ENCODE results near the gene DPPA2. TPM values are rescaled to one million over a fixed set of nuclear protein-coding genes. Genes with fewer than 3 reads are reported as not detected.

DPPA2 gene
- total RNA-seq, 1 experiment from 2014 or later: not detected

DNA sequence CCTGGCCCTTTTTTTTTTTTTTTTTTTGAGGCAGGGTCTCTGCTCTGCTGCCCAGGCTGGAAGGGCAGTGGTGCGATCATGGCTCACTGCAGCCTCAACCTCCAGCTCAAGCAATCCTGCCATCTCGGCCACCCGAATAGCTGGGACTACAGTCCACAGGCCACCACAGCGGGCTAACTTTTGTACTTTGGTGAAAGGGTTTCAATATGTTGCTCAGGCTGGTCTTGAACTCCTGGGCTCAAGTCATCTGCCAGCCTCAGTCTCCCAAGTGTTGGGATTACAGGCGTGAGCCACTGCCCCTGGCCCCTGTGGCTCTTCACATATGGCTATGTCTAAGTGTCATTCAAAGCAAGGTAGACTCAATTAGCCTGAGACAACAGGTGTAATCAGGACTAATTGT lies 8.8 kb upstream of the DPPA2 start:
- intact Hi-C loops (cut with micrococcal nuclease; ENCODE audit: unreplicated experiment): no loop called here
- TF ChIP-seq, protein P1, sequence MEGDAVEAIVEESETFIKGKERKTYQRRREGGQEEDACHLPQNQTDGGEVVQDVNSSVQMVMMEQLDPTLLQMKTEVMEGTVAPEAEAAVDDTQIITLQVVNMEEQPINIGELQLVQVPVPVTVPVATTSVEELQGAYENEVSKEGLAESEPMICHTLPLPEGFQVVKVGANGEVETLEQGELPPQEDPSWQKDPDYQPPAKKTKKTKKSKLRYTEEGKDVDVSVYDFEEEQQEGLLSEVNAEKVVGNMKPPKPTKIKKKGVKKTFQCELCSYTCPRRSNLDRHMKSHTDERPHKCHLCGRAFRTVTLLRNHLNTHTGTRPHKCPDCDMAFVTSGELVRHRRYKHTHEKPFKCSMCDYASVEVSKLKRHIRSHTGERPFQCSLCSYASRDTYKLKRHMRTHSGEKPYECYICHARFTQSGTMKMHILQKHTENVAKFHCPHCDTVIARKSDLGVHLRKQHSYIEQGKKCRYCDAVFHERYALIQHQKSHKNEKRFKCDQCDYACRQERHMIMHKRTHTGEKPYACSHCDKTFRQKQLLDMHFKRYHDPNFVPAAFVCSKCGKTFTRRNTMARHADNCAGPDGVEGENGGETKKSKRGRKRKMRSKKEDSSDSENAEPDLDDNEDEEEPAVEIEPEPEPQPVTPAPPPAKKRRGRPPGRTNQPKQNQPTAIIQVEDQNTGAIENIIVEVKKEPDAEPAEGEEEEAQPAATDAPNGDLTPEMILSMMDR (IDR thresholded peaks at IDR 0.05; ENCODE audit: unreplicated experiment): no peak
- Mint-ChIP-seq H3K4me1 (ENCODE audit: low read depth, unreplicated experiment) (no peaks in the 10 kb centered on the region), H3K9me3 (ENCODE audit: low read depth, unreplicated experiment) (no peaks in the 10 kb centered on the region), H3K27ac (ENCODE audit: unreplicated experiment) (no peak overlapping the region), H3K36me3 (ENCODE audit: insufficient read depth, unreplicated experiment) (no peaks in the 10 kb centered on the region), H3K27me3 (ENCODE audit: unreplicated experiment) (no peaks in the 10 kb centered on the region), H3K4me3 (ENCODE audit: low read depth, unreplicated experiment) (no peak overlapping the region)
- no peak for DNase-seq
- CTCF ChIA-PET: no interaction called here
- BruUV-seq (replicated peaks): no TSS peak

DNA sequence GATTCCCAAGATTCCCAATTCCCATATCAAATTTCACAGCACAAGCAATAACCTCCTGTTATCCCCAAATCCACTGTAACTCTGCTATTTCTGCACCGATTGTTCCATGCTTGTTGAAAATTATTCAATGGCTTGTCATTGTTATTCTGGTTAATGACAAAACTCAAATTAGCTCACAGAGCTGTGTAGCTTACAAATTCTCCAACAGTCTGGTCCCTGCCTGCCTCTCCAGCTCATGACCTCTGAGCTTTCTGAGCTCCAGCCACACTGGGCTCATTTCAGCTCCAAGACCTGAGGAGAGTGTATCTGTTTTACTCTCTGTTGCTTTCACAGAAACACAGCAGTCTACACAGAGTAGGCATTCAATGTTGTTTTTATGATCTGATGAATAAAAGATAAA lies 3.3 kb downstream of the DPPA2 start:
- no peak for DNase-seq
- no peak overlapping the region for H3K4me3 Mint-ChIP-seq (ENCODE audit: low read depth, unreplicated experiment)
- no TSS peak for BruUV-seq (replicated peaks)
- TF ChIP-seq, protein P1 (IDR thresholded peaks at IDR 0.05; ENCODE audit: unreplicated experiment): no peak
- no peaks in the 10 kb centered on the region for H3K4me1 Mint-ChIP-seq (ENCODE audit: low read depth, unreplicated experiment)
- H3K27ac Mint-ChIP-seq (ENCODE audit: unreplicated experiment): no peak overlapping the region
- H3K9me3 Mint-ChIP-seq (ENCODE audit: low read depth, unreplicated experiment): no peaks in the 10 kb centered on the region
- no peaks in the 10 kb centered on the region for H3K36me3 Mint-ChIP-seq (ENCODE audit: insufficient read depth, unreplicated experiment)
- CTCF ChIA-PET: no interaction called here
- no peaks in the 10 kb centered on the region for H3K27me3 Mint-ChIP-seq (ENCODE audit: unreplicated experiment)
- intact Hi-C loops (cut with micrococcal nuclease; ENCODE audit: unreplicated experiment): no loop called here

DNA sequence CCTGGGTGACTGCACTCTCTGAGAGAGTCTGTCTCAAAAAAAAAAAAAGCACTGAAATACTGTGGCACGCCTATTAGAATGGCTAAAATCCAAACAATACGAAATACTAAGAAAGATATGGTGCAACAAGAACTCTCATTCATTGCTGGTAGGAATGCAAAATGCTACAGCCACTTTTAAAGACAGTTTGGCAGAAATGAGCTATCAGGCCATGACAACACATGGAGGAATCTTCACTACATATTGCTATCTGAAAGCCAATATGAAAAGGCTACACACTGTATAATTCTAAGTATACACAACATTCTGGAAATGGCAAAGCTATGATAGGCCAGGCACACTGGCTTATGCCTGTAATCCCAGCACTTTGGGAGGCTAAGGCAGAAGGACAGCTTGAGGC lies 18.8 kb downstream of the DPPA2 start:
- H3K27ac Mint-ChIP-seq (ENCODE audit: unreplicated experiment): no peak overlapping the region
- peaks cover 2% of the 10 kb centered on the region for H3K9me3 Mint-ChIP-seq (ENCODE audit: low read depth, unreplicated experiment)
- H3K4me1 Mint-ChIP-seq (ENCODE audit: low read depth, unreplicated experiment): no peaks in the 10 kb centered on the region
- no TSS peak for BruUV-seq (replicated peaks)
- H3K27me3 Mint-ChIP-seq (ENCODE audit: unreplicated experiment): no peaks in the 10 kb centered on the region
- intact Hi-C loops (cut with micrococcal nuclease; ENCODE audit: unreplicated experiment): no loop called here
- H3K4me3 Mint-ChIP-seq (ENCODE audit: low read depth, unreplicated experiment): no peak overlapping the region
- no peak for DNase-seq
- TF ChIP-seq, protein P1 (IDR thresholded peaks at IDR 0.05; ENCODE audit: unreplicated experiment): no peak
- H3K36me3 Mint-ChIP-seq (ENCODE audit: insufficient read depth, unreplicated experiment): no peaks in the 10 kb centered on the region
- CTCF ChIA-PET: no interaction called here

DNA sequence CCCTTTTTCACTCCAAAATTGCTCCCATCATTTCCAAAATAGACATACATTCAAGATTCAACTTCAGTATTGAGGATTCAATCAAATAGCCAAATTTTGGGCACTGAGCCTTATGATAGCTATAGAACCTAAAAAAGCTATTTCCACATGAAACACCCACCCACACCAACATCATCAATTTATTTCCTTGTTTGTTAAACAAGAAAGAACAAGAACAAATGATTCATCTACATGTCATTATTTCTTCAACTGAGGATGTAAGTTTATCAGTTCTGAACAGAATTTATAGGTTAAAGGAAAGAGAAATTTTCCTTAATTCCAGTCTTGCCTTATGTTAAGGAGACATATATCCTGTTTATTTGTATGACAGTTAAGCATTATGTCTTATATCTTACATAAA lies 32.2 kb downstream of the DPPA2 start:
- intact Hi-C loops (cut with micrococcal nuclease; ENCODE audit: unreplicated experiment): no loop called here
- no peak overlapping the region for H3K27ac Mint-ChIP-seq (ENCODE audit: unreplicated experiment)
- no peaks in the 10 kb centered on the region for H3K36me3 Mint-ChIP-seq (ENCODE audit: insufficient read depth, unreplicated experiment)
- TF ChIP-seq, protein P1 (IDR thresholded peaks at IDR 0.05; ENCODE audit: unreplicated experiment): no peak
- DNase-seq: no peak
- H3K4me3 Mint-ChIP-seq (ENCODE audit: low read depth, unreplicated experiment): no peak overlapping the region
- H3K27me3 Mint-ChIP-seq (ENCODE audit: unreplicated experiment): no peaks in the 10 kb centered on the region
- no peaks in the 10 kb centered on the region for H3K9me3 Mint-ChIP-seq (ENCODE audit: low read depth, unreplicated experiment)
- BruUV-seq (replicated peaks): no TSS peak
- CTCF ChIA-PET: interaction anchor here (0.6 kb wide), 1 partner anchor 80 kb away, joined by 3 read pairs; no protein-coding TSS in a partner anchor
- no peaks in the 10 kb centered on the region for H3K4me1 Mint-ChIP-seq (ENCODE audit: low read depth, unreplicated experiment)

Data from Calu3 (cell line).